Panc1 (cell line): ENCODE measurements around the gene NDUFAF7.

Source experiments
- CTCF ChIP-seq: fragments of 450-650 bp; IDR thresholded peaks from 2 replicates; pipeline ENCODE4 v1.5.1; 2017; ENCODE audit warnings: mild to moderate bottlenecking
- POLR2AphosphoS5 ChIP-seq: IDR thresholded peaks from 2 replicates; pipeline ENCODE4 v1.6.1; 2012; ENCODE audit warnings: mild to moderate bottlenecking, low read depth, low read length, moderate library complexity
- REST ChIP-seq, 2 experiments: IDR thresholded peaks; 2 replicates each; pipeline ENCODE4 v1.6.1; 2011 to 2012; ENCODE audit warnings: low read depth in 2 of 2, control low read depth in 1 of 2, low read length in 1 of 2, mild to moderate bottlenecking in 1 of 2, moderate library complexity in 1 of 2; ENCODE audit not compliant: insufficient read depth in 1 of 2
- SIN3A ChIP-seq: IDR thresholded peaks from 2 replicates; pipeline ENCODE4 v1.6.1; 2012; ENCODE audit warnings: low read depth, mild to moderate bottlenecking, low read length, moderate library complexity, borderline replicate concordance; ENCODE audit not compliant: insufficient read depth

GRCh38 chr2:37219046-37219445 is 12.4 kb upstream of the NDUFAF7 start:
- TF ChIP-seq POLR2AphosphoS5 (no peak), CTCF (no peak), REST (IDR thresholded peaks at IDR 0.05; ENCODE audit: insufficient read depth in 1 of 2, low read depth in 2 of 2, low read length in 1 of 2) (no peak), SIN3A (no peak)
